Sigmoid colon (tissue), 4 donors: ENCODE results near the gene ROBO4.

Source experiments
- EP300 ChIP-seq, 4 donors: sonication (generic); formaldehyde crosslinking; IDR thresholded peaks; one replicate each; pipeline ENCODE4 v1.6.1; 2017; ENCODE audit warnings: antibody characterized with exemption in 4 of 4
- POLR2A ChIP-seq, 2 donors: fragments of 450-650 bp; IDR thresholded peaks; one replicate each; pipeline ENCODE4 v1.6.1; 2016; ENCODE audit warnings: antibody characterized with exemption in 2 of 2, mild to moderate bottlenecking in 2 of 2, moderate library complexity in 2 of 2
- TF ChIP-seq, protein P1 (sequence below), 4 experiments: fragments of 450-650 bp in 3 of 4; fragments of 200-600 bp in 1 of 4; IDR thresholded peaks; one replicate each; pipeline ENCODE4 v1.5.1; 2016 to 2019; ENCODE audit warnings: antibody characterized with exemption in 4 of 4, mild to moderate bottlenecking in 3 of 4, moderate library complexity in 2 of 4

DNA sequence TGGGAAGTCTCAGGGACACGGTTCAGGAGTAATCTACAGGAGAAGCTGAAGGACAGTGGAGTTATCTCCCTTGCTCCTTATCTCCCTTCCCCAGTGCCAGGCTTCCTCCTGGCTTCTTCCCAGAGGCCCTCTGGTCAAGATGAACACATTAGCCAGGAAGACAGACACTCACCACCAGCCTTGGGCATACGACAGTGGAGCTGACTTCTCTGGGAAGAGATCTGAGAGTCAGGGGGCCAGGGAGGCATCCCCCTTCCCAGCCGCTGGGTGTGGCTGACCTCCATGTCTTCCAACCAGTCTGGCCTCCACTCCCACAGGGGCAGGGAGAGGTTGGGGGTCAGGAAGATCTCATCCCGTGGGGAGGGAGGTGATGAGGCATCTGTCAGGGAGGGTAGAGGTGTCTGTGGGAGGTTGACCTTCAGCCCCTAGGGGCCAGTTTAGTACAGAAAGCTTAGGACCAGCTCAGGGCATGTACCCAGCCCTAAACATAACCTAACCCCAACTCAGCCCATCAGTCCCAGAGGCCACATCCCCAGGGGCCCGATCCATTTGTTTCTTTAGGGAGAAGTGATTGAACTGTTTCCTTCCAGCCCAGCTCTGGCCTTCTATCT is 12.7 kb downstream of the ROBO4 start:
- TF ChIP-seq, protein P1, sequence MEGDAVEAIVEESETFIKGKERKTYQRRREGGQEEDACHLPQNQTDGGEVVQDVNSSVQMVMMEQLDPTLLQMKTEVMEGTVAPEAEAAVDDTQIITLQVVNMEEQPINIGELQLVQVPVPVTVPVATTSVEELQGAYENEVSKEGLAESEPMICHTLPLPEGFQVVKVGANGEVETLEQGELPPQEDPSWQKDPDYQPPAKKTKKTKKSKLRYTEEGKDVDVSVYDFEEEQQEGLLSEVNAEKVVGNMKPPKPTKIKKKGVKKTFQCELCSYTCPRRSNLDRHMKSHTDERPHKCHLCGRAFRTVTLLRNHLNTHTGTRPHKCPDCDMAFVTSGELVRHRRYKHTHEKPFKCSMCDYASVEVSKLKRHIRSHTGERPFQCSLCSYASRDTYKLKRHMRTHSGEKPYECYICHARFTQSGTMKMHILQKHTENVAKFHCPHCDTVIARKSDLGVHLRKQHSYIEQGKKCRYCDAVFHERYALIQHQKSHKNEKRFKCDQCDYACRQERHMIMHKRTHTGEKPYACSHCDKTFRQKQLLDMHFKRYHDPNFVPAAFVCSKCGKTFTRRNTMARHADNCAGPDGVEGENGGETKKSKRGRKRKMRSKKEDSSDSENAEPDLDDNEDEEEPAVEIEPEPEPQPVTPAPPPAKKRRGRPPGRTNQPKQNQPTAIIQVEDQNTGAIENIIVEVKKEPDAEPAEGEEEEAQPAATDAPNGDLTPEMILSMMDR (IDR thresholded peaks at IDR 0.05): no peak
- TF ChIP-seq POLR2A (IDR thresholded peaks at IDR 0.05) (no peak), EP300 (IDR thresholded peaks at IDR 0.05) (no peak)
